ENCODE data around the gene MICAL2. TPM values are rescaled to one million over a fixed set of nuclear protein-coding genes. Genes with fewer than 3 reads are reported as not detected.

Gene MICAL2
- polyA plus RNA-seq, 2 donors: 4.5 to 6.2 TPM

DNA sequence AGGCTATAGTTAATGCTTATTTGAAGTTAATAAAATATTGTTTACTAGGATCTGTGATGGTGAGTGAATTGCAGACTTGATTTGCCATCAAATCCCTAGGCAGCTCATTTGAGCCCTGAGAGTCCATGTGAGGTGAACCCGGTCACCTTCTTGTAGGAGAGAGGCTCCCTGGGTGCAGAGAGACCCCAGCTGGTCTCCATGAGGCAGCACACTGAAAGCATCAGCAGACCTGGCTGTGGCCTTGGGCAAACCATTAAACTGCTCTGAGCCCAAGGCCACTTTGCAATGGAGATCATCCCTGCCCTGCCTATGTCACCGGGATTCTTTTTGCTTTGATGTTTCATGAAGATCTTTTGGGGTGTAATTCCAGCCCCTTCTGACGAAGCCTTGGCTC is 125.2 kb downstream of the MICAL2 start:
- Histone ChIP-seq H3K9me3 (ENCODE audit: control insufficient read depth in 2 of 2, insufficient read depth in 1 of 2, low read depth in 1 of 2, low read length in 1 of 2) (no peaks in the 10 kb centered on the region), H3K4me1 (ENCODE audit: control insufficient read depth in 2 of 2, insufficient read depth in 2 of 2, low read length in 1 of 2) (peaks cover 0 to under 1% of the 10 kb centered on the region in 2 donors), H3K27ac (ENCODE audit: low read depth in 2 of 2, low read length in 1 of 2) (peak overlapping the region; percentile 36 to 75), H3K4me3 (ENCODE audit: low read depth in 1 of 2, low read length in 2 of 2) (no peak overlapping the region), H3K36me3 (ENCODE audit: control insufficient read depth in 2 of 2, insufficient read depth in 2 of 2, low read length in 1 of 2) (peaks cover 0 to 4% of the 10 kb centered on the region in 2 donors), H3K27me3 (ENCODE audit: control insufficient read depth in 1 of 2, insufficient read depth in 2 of 2, low read length in 2 of 2) (no peaks in the 10 kb centered on the region)
- WGBS, 2 donors: 81 to 82% methylated on average over 3 of the region's 3 CpGs

DNA sequence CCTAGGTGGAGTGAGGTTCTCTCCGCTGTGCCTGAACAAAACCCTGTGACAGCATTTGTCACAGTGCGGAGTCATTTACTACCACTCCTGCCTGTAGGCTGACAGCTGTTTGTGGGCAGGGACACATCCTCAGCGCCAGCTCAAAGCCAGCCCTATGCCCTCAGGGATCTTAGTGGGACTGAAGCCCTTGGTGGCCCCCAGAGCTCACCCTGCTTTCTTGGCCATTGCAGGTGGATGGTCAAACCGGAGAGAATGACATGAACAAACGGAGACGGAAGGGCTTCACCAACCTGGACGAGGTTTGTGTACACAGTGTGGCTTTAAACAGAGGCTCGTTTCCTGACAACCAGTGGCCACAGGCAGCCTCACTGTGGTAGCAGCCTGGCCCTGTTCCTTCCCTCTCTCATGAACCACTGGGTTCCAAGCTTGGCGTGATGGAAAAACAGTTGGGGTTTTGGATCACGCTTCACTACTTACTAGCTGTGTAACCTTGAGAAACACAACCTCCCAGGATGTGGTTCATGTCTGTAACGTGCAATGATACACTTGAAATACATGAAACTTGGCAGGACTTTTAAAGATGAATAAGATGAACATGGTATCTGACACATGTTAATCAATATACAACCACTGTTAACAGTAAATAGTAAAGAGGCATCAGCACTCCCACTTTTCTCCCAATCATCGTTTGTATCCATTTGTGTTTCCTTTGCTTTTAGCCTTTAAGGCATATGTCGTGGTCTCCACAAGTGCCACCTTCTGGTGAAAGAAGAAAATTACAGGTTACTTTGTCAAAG is 125.8 kb downstream of the MICAL2 start:
- H3K4me3 ChIP-seq (ENCODE audit: low read depth in 1 of 2, low read length in 2 of 2): no peak overlapping the region
- H3K27ac ChIP-seq (ENCODE audit: low read depth in 2 of 2, low read length in 1 of 2): peak overlapping the region; percentile 36 to 75
- H3K4me1 ChIP-seq (ENCODE audit: control insufficient read depth in 2 of 2, insufficient read depth in 2 of 2, low read length in 1 of 2): peaks cover 0 to 6% of the 10 kb centered on the region in 2 donors
- H3K9me3 ChIP-seq (ENCODE audit: control insufficient read depth in 2 of 2, insufficient read depth in 1 of 2, low read depth in 1 of 2, low read length in 1 of 2): no peaks in the 10 kb centered on the region
- 52 to 54% methylated on average over 13 of the region's 13 CpGs for WGBS, 2 donors
- H3K36me3 ChIP-seq (ENCODE audit: control insufficient read depth in 2 of 2, insufficient read depth in 2 of 2, low read length in 1 of 2): peaks cover 2 to 4% of the 10 kb centered on the region in 2 donors
- H3K27me3 ChIP-seq (ENCODE audit: control insufficient read depth in 1 of 2, insufficient read depth in 2 of 2, low read length in 2 of 2): no peaks in the 10 kb centered on the region

GRCh38 chr11:12236744-12237101 is 126.3 kb downstream of the MICAL2 start:
- Histone ChIP-seq H3K27me3 (ENCODE audit: control insufficient read depth in 1 of 2, insufficient read depth in 2 of 2, low read length in 2 of 2) (no peaks in the 10 kb centered on the region), H3K4me3 (ENCODE audit: low read depth in 1 of 2, low read length in 2 of 2) (no peak overlapping the region), H3K36me3 (ENCODE audit: control insufficient read depth in 2 of 2, insufficient read depth in 2 of 2, low read length in 1 of 2) (peaks cover 0 to 4% of the 10 kb centered on the region in 2 donors), H3K4me1 (ENCODE audit: control insufficient read depth in 2 of 2, insufficient read depth in 2 of 2, low read length in 1 of 2) (peaks cover 0 to 6% of the 10 kb centered on the region in 2 donors), H3K27ac (ENCODE audit: low read depth in 2 of 2, low read length in 1 of 2) (no peak overlapping the region), H3K9me3 (ENCODE audit: control insufficient read depth in 2 of 2, insufficient read depth in 1 of 2, low read depth in 1 of 2, low read length in 1 of 2) (no peaks in the 10 kb centered on the region)
- WGBS, 2 donors: 58 to 65% methylated on average over 5 of the region's 5 CpGs

DNA sequence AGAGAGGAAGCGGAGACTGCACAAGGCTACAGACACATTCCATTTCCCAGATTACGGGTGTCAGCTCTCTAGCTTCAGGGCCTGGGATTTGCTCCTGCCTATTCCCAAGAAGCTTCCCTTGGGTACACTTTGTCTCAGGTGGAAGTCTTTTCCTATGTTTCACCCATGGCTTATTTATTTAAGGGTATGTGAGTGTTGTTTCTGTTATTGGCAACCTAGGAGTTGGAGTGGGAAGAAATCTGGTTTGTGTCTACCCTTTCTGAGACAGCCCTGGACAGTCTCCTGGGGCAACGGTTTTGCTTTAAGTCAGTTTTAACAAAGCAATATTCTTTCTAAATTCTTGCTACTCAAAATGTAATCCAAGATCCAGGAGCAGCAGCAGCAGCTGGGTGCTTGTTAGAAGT is 127.0 kb downstream of the MICAL2 start:
- peaks cover 0 to 4% of the 10 kb centered on the region in 2 donors for H3K36me3 ChIP-seq (ENCODE audit: control insufficient read depth in 2 of 2, insufficient read depth in 2 of 2, low read length in 1 of 2)
- H3K4me1 ChIP-seq (ENCODE audit: control insufficient read depth in 2 of 2, insufficient read depth in 2 of 2, low read length in 1 of 2): peaks cover 0 to 6% of the 10 kb centered on the region in 2 donors
- no peaks in the 10 kb centered on the region for H3K27me3 ChIP-seq (ENCODE audit: control insufficient read depth in 1 of 2, insufficient read depth in 2 of 2, low read length in 2 of 2)
- H3K9me3 ChIP-seq (ENCODE audit: control insufficient read depth in 2 of 2, insufficient read depth in 1 of 2, low read depth in 1 of 2, low read length in 1 of 2): no peaks in the 10 kb centered on the region
- 83 to 84% methylated on average over 3 of the region's 3 CpGs for WGBS, 2 donors
- H3K4me3 ChIP-seq (ENCODE audit: low read depth in 1 of 2, low read length in 2 of 2): no peak overlapping the region
- peak overlapping the region in 1 of 2 donors; percentile 19 for H3K27ac ChIP-seq (ENCODE audit: low read depth in 2 of 2, low read length in 1 of 2)

DNA sequence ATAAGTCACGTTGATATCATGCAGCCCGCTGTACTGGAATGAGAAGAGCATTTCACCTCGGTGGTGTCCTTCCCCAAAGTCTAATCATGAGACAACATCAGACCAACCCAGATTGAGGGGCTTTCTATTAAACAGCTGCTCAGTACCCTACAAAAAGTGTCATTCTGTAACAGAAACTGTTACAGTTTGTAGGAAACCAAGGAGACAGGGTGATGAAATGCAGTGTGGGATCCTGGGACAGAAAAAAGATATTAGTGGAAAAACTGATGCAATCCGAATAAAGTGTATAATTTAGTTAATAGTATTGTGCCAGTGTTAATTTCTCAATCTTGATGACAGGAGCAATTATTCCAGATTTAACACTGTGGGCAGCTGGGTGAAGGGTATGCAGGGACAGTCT is 128.0 kb downstream of the MICAL2 start:
- Histone ChIP-seq H3K9me3 (ENCODE audit: control insufficient read depth in 2 of 2, insufficient read depth in 1 of 2, low read depth in 1 of 2, low read length in 1 of 2) (no peaks in the 10 kb centered on the region), H3K4me3 (ENCODE audit: low read depth in 1 of 2, low read length in 2 of 2) (no peak overlapping the region), H3K27me3 (ENCODE audit: control insufficient read depth in 1 of 2, insufficient read depth in 2 of 2, low read length in 2 of 2) (no peaks in the 10 kb centered on the region), H3K36me3 (ENCODE audit: control insufficient read depth in 2 of 2, insufficient read depth in 2 of 2, low read length in 1 of 2) (peaks cover 0 to 4% of the 10 kb centered on the region in 2 donors), H3K27ac (ENCODE audit: low read depth in 2 of 2, low read length in 1 of 2) (no peak overlapping the region), H3K4me1 (ENCODE audit: control insufficient read depth in 2 of 2, insufficient read depth in 2 of 2, low read length in 1 of 2) (peaks cover 0 to 6% of the 10 kb centered on the region in 2 donors)
- 84 to 85% methylated on average over 4 of the region's 4 CpGs for WGBS, 2 donors

DNA sequence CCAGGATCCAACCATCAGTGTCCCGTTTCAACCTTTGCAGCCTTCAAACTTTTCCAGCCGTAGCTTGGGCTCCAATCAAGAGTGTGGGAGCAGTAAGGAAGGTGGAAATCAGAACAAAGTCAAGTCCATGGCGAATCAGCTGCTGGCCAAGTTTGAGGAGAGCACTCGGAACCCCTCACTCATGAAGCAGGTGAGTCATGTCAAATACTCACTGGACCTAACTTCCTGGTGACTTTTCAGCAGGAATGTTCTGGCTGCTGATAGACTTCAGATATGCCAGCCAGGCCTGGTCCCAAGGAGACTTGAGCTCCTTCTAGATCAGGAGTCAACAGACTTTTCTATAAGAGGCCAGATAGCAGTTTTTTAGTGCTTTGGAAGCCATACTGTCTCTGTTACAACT is 129.0 kb downstream of the MICAL2 start:
- H3K27ac ChIP-seq (ENCODE audit: low read depth in 2 of 2, low read length in 1 of 2): no peak overlapping the region

GRCh38 chr11:12239804-12240371 is 129.5 kb downstream of the MICAL2 start:
- Histone ChIP-seq H3K4me1 (ENCODE audit: control insufficient read depth in 2 of 2, insufficient read depth in 2 of 2, low read length in 1 of 2) (peaks cover 0 to 6% of the 10 kb centered on the region in 2 donors), H3K9me3 (ENCODE audit: control insufficient read depth in 2 of 2, insufficient read depth in 1 of 2, low read depth in 1 of 2, low read length in 1 of 2) (no peaks in the 10 kb centered on the region), H3K27ac (ENCODE audit: low read depth in 2 of 2, low read length in 1 of 2) (no peak overlapping the region), H3K27me3 (ENCODE audit: control insufficient read depth in 1 of 2, insufficient read depth in 2 of 2, low read length in 2 of 2) (no peaks in the 10 kb centered on the region), H3K36me3 (ENCODE audit: control insufficient read depth in 2 of 2, insufficient read depth in 2 of 2, low read length in 1 of 2) (peaks cover 0 to 4% of the 10 kb centered on the region in 2 donors), H3K4me3 (ENCODE audit: low read depth in 1 of 2, low read length in 2 of 2) (no peak overlapping the region)
- 66 to 74% methylated on average over 7 of the region's 7 CpGs for WGBS, 2 donors

More for the DNA sequence above, 129.0 kb downstream of the MICAL2 start:
- Histone ChIP-seq H3K4me3 (ENCODE audit: low read depth in 1 of 2, low read length in 2 of 2) (no peak overlapping the region), H3K36me3 (ENCODE audit: control insufficient read depth in 2 of 2, insufficient read depth in 2 of 2, low read length in 1 of 2) (peaks cover 0 to 4% of the 10 kb centered on the region in 2 donors), H3K9me3 (ENCODE audit: control insufficient read depth in 2 of 2, insufficient read depth in 1 of 2, low read depth in 1 of 2, low read length in 1 of 2) (no peaks in the 10 kb centered on the region), H3K4me1 (ENCODE audit: control insufficient read depth in 2 of 2, insufficient read depth in 2 of 2, low read length in 1 of 2) (peaks cover 0 to 6% of the 10 kb centered on the region in 2 donors), H3K27me3 (ENCODE audit: control insufficient read depth in 1 of 2, insufficient read depth in 2 of 2, low read length in 2 of 2) (no peaks in the 10 kb centered on the region)
- 89 to 92% methylated on average over 4 of the region's 4 CpGs for WGBS, 2 donors

DNA sequence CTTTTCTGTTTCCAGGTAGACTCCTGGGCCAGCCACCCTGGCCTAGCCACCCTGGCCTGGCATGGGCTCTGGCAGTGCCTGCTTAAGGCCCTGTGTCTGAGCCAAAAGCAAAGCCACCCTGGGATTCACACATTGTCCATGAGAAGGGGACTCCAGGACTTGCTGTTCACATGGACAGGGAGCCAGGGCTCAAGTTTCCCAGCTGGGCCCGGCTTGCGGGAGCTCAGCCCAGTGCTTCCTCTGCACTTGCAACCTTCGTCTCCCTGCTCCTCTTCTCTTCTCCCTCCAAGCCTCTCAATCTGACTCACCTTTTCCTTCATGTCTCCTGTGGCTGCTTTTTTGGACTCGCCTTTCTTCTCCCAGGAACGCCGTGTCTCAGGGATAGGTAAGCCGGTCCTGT is 130.3 kb downstream of the MICAL2 start:
- Histone ChIP-seq H3K27ac (ENCODE audit: low read depth in 2 of 2, low read length in 1 of 2) (peak overlapping the region in 1 of 2 donors; percentile 15), H3K27me3 (ENCODE audit: control insufficient read depth in 1 of 2, insufficient read depth in 2 of 2, low read length in 2 of 2) (no peaks in the 10 kb centered on the region), H3K4me3 (ENCODE audit: low read depth in 1 of 2, low read length in 2 of 2) (no peak overlapping the region), H3K9me3 (ENCODE audit: control insufficient read depth in 2 of 2, insufficient read depth in 1 of 2, low read depth in 1 of 2, low read length in 1 of 2) (no peaks in the 10 kb centered on the region), H3K36me3 (ENCODE audit: control insufficient read depth in 2 of 2, insufficient read depth in 2 of 2, low read length in 1 of 2) (peaks cover 0 to 4% of the 10 kb centered on the region in 2 donors), H3K4me1 (ENCODE audit: control insufficient read depth in 2 of 2, insufficient read depth in 2 of 2, low read length in 1 of 2) (peaks cover 4 to 6% of the 10 kb centered on the region in 2 donors)
- WGBS, 2 donors: 92 to 94% methylated on average over 7 of the region's 7 CpGs

GRCh38 chr11:12241401-12241800 is 131.0 kb downstream of the MICAL2 start:
- Histone ChIP-seq H3K36me3 (ENCODE audit: control insufficient read depth in 2 of 2, insufficient read depth in 2 of 2, low read length in 1 of 2) (peaks cover 0 to 4% of the 10 kb centered on the region in 2 donors), H3K27ac (ENCODE audit: low read depth in 2 of 2, low read length in 1 of 2) (no peak overlapping the region), H3K4me1 (ENCODE audit: control insufficient read depth in 2 of 2, insufficient read depth in 2 of 2, low read length in 1 of 2) (peaks cover 4 to 6% of the 10 kb centered on the region in 2 donors), H3K27me3 (ENCODE audit: control insufficient read depth in 1 of 2, insufficient read depth in 2 of 2, low read length in 2 of 2) (no peaks in the 10 kb centered on the region), H3K4me3 (ENCODE audit: low read depth in 1 of 2, low read length in 2 of 2) (no peak overlapping the region), H3K9me3 (ENCODE audit: control insufficient read depth in 2 of 2, insufficient read depth in 1 of 2, low read depth in 1 of 2, low read length in 1 of 2) (no peaks in the 10 kb centered on the region)
- WGBS, 2 donors: 77 to 92% methylated on average over 7 of the region's 7 CpGs
